ENCODE data around the gene CFAP45.

GRCh38 chr1:159889821-159890252 is 10.1 kb downstream of the CFAP45 start:
- TF ChIP-seq CTCF (IDR thresholded peaks at IDR 0.05), result no peak
- TF ChIP-seq EZH2 (IDR thresholded peaks at IDR 0.05; ENCODE audit: borderline replicate concordance, insufficient read depth, low read depth, low read length, poor library complexity, severe bottlenecking), result no peak
